ENCODE data around the gene ESRRA.

The ESRRA gene

DNA sequence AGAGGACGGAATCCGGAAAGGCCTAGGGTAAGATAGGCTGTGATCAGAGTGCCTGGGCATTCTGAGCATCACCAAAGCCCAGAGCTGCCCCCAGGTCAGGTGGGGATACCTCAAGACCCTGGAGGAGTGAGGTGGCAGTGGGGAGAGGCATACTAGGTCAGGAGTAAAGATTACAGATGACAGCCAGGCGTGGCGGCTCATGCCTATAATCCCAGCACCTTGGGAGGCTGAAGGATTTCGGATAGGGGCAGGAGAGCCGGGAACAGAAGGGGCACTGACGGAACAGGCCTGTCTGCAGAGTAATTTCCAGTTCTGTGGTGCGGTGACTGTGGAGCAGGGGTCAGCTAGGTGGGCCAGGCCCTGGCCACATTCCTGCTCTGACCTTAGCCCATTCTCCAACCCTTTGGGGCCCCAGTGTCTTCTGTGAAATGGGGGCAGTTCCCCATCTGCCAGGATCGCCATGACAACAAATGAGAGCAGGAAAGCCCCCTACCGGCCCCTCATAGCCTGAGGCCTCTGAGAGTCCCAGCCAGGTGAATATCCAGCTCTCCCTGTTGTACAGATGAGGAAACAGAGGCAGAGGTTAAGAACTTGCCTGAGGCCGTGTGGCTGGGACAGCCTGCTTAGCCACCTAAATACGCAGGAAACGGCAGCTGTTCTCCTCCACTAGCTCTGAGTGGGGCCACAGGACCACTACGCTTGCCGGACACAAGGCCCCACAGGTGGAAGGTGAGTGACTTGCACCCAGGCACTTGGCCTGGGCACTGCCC lies 30.1 kb upstream of the ESRRA start:
- no peak for DNase-seq

GRCh38 chr11:64275841-64276240 lies 29.5 kb upstream of the ESRRA start:
- DNase-seq: no peak

GRCh38 chr11:64276653-64277431 lies 28.5 kb upstream of the ESRRA start:
- no peak for DNase-seq

DNA sequence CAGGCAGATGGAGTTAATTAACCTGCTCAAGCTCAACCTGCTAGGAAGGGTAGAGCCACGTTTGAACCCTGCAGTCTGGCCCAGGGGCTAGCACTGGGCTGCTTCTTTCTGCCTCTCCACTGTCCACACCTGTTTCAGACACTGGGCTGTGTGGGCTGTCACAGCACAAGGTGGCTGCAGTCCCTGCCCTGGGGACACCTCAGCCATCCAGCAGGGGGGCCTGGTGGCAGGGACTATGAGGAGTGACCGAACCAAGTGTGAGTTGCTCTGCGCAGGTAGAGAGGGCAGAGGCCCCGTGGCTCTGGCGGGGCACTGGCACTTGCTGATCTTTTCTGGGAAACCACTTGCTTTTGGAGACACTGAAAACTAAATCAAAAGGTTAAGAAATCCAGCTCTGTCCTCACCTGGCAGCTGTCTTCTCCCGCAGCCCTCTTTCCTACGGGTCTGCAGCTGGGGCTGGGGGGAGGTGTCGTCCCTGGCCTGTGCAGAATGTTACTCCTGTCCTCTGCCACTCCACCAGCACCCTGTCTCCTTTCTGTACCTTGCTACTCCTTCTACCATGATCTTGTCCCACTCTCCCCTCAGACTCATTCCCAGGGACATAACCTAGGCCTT lies 26.6 kb upstream of the ESRRA start:
- DNase-seq: no peak

DNA sequence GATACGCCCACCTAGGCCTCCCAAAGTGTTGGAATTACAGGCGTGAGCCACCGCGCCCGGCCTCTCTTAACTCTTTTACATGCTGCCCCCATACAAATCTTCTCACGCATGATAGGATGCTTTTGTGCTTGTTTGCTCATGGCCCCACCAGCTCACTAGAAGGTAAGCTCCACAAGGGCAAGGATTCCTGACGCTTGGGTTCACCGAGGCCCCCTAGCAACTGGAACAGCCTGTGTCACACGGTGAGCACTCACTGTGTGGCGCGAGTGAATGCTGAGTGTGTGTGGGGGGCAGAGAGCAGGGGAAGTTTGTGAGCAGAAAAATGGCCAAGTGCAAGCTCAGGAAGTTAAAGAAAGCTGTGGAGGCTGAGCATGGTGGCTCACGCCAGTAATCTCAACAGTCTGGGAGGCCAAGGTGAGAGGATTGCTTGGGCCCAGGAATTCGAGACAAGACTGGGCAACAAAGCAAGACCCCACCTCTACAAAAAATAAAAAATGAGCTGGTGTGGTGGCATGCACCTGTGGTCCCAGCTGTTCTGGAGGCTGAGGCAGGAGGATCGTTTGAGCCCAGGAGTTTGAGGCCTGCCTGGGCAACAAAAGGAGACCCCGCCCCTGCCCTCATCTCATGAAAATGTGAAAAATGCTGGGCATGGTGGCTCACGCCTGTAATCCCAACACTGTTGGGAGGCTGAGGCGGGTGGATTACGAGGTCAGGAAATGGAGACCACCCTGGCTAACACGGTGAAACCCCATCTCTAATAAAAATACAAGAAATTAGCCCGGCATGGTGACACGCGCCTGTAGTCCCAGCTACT lies 23.2 kb upstream of the ESRRA start:
- no peak for DNase-seq

- no peak for DNase-seq
Observed at GRCh38 chr11:64283092-64283491, 22.2 kb upstream of the ESRRA start.

- DNase-seq: peak; percentile 86
Observed at GRCh38 chr11:64284048-64284961, 21.0 kb upstream of the ESRRA start, which contains the start of gene BAD. BAD (minus strand) TSS chr11:64284665; CDS start chr11:64284368, 297 bp downstream.

- peak; percentile 48 to 63 for DNase-seq
Observed at GRCh38 chr11:64284962-64285884, 20.1 kb upstream of the ESRRA start, which contains the start of gene GPR137. GPR137 (plus strand) TSS chr11:64285848; CDS start chr11:64286525, 677 bp downstream.

GRCh38 chr11:64285885-64286800 lies 19.2 kb upstream of the ESRRA start:
- DNase-seq: peak in 1 of 2 experiments; percentile 6

GRCh38 chr11:64286801-64287159 lies 18.5 kb upstream of the ESRRA start:
- no peak for DNase-seq

GRCh38 chr11:64287676-64288352 lies 17.5 kb upstream of the ESRRA start:
- DNase-seq: no peak

GRCh38 chr11:64288353-64288750 lies 17.0 kb upstream of the ESRRA start:
- no peak for DNase-seq

DNA sequence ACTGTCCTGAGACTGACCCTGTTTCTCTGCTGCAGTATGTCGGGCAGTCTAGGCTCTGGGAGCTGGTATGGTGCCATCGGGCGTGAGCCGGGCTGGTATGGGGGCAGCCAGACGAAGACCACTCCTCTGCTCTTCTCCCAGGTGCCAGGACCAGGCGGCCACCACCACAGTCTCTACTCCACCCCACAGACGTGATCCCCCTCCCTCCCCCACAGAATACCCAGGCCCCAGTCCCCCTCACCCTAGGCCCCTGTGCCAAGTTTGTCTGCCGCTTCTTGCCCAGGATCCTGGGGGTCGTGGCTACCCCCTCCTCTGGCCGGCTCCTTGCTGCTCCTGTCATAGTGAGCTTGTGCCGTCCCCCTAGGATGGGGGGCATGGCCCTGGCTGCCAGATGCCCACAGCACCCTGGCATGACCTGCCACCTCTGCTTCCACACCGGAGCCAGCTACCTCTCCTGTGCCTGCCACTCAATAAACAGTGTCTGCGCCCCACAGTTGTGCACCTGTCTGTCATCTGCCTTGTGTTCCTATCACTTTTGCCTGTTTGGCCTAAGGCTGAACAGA lies 16.2 kb upstream of the ESRRA start:
- no peak for DNase-seq

- no peak for DNase-seq
Observed at GRCh38 chr11:64290352-64291261, 14.7 kb upstream of the ESRRA start.

GRCh38 chr11:64291262-64291751 lies 14.0 kb upstream of the ESRRA start, which contains the start of gene KCNK4:
KCNK4 (plus strand) TSS chr11:64291302; CDS start chr11:64293019, 1,717 bp downstream.
- DNase-seq: no peak

GRCh38 chr11:64291752-64292459 lies 13.4 kb upstream of the ESRRA start:
- DNase-seq: no peak

Measured in AML-193 (cell line).